Measurements from ENCODE around the gene RPL23. TPM values are rescaled to one million over a fixed set of nuclear protein-coding genes. Genes with fewer than 3 reads are reported as not detected.

Gene RPL23
- total and polyA plus RNA-seq, 10 of the 15 experiments (the other 5 are each of a cell fraction or from before 2014, with no cell fraction given): 2,200 to 4,821 (median 3,043) TPM

- TF ChIP-seq CTCF (IDR thresholded peaks at IDR 0.05 in 2 of 3, conservative IDR thresholded peaks at IDR 0.05 in 1 of 3; ENCODE audit: control insufficient read depth in 2 of 3, extremely low read depth in 1 of 3, insufficient read depth in 1 of 3, low read depth in 3 of 3, low read length in 3 of 3) (0 out of 6 replicates have a peak, but pooled peaks of 1 of the 3 experiments have one; percentile 20), HSF1 (IDR thresholded peaks at IDR 0.05; ENCODE audit: low read depth, low read length) (no peak)
Measured at GRCh38 chr17:38883592-38884526, 30.3 kb upstream of the RPL23 start (continued).

DNA sequence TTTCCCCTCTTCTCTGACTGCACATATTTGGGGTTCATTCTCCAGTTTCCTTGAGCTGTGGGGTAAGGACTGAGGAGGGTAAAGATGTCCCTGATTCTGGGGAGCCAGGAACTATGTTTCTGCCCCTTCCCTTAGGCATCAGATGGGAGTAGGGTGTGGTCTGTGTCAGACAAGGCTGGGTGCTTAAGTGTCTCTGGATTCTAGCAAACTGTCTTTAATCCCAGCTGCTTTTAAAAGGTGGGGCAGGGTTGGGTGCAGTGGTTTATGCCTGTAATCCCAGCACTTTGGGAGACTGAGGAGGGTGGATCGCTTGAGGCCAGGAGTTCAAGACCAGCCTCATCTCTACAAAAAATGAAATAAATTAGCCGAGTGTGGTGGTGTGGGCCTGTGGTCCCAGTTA, 29.3 kb upstream of the RPL23 start:
- in situ Hi-C loops (cut with MboI) (no loop called here), intact Hi-C loops (cut with micrococcal nuclease; ENCODE audit: unreplicated experiment) (no loop called here)
- POLR2A ChIA-PET: interaction anchor here (0.5 to 0.6 kb wide), 2 partner anchors 55 to 635 kb away, joined by 3 to 7 read pairs; no protein-coding TSS in a partner anchor
- FAIRE-seq: no peak
- SMC1A ChIA-PET (ENCODE audit: uncharacterized antibody, unreplicated experiment): interaction anchor here (1.2 to 3.2 kb wide), 3 partner anchors 10 to 15 kb away, joined by 3 to 7 read pairs (median 7); no protein-coding TSS in a partner anchor
- ATAC-seq: no peak
- Histone ChIP-seq H3K9ac (ENCODE audit: control insufficient read depth, insufficient read depth, low read length) (no peak overlapping the region), H4K20me1 (ENCODE audit: control insufficient read depth, insufficient read depth) (peaks cover 5% of the 10 kb centered on the region; the same call in 1 of the 2 replicates), H3K4me3 (no peak overlapping the region), H2AFZ (ENCODE audit: control insufficient read depth, low read depth, low read length) (no peak overlapping the region), H3K9me3 (replicated peaks; ENCODE audit: control insufficient read depth, insufficient read depth, low read length) (no peaks in the 10 kb centered on the region), H3K36me3 (ENCODE audit: control insufficient read depth in 2 of 2, insufficient read depth in 2 of 2, low read length in 1 of 2) (peaks cover 33 to 52% of the 10 kb centered on the region in 2 experiments; a peak in 3 of 4 replicates), H3K27me3 (replicated peaks in 1 of 2; ENCODE audit: control insufficient read depth in 2 of 2, insufficient read depth in 2 of 2, low read length in 1 of 2) (no peaks in the 10 kb centered on the region), H3K79me2 (ENCODE audit: control insufficient read depth, insufficient read depth, low read length) (peaks cover 37% of the 10 kb centered on the region), H3K4me1 (ENCODE audit: control insufficient read depth, insufficient read depth, low read length) (peaks cover 31% of the 10 kb centered on the region), H3K27ac (ENCODE audit: control insufficient read depth, insufficient read depth) (peak overlapping the region; percentile 55), H3K4me2 (ENCODE audit: control insufficient read depth, insufficient read depth) (peak overlapping the region; percentile 48)
- CTCF ChIA-PET: interaction anchor here (1.3 to 4.0 kb wide), 2 partner anchors 13 to 44 kb away, joined by 4 to 27 read pairs; partner anchors contain the start of gene LASP1
- WGBS (ENCODE audit: insufficient coverage, insufficient replicate concordance, low lambda C conversion rate, missing lambda C conversion rate): 75% methylated on average over 2 of the region's 2 CpGs
- no TSS peak for BruUV-seq (replicated peaks)
- no peak for DNase-seq (ENCODE audit: low read depth, low spot score)
- RAD21 ChIA-PET (ENCODE audit: unreplicated experiment): interaction anchor here (1.1 kb wide), 1 partner anchor 100 kb away, joined by 3 read pairs; no protein-coding TSS in a partner anchor
- TF ChIP-seq POU2F2 (IDR thresholded peaks at IDR 0.05; ENCODE audit: borderline replicate concordance, low read depth, low read length): no peak
- TF ChIP-seq TAF1 (IDR thresholded peaks at IDR 0.05; ENCODE audit: borderline replicate concordance, low read depth, low read length): no peak
- no peak for TF ChIP-seq RELA (IDR thresholded peaks at IDR 0.05; ENCODE audit: borderline replicate concordance, partially characterized antibody)
- TF ChIP-seq NRF1 (conservative IDR thresholded peaks at IDR 0.05; ENCODE audit: low read depth, low read length): no peak
- no peak for TF ChIP-seq NFXL1 (IDR thresholded peaks at IDR 0.05; ENCODE audit: borderline replicate concordance)
- TF ChIP-seq FOXM1 (IDR thresholded peaks at IDR 0.05; ENCODE audit: low read depth, low read length): no peak
- TF ChIP-seq, protein P1, sequence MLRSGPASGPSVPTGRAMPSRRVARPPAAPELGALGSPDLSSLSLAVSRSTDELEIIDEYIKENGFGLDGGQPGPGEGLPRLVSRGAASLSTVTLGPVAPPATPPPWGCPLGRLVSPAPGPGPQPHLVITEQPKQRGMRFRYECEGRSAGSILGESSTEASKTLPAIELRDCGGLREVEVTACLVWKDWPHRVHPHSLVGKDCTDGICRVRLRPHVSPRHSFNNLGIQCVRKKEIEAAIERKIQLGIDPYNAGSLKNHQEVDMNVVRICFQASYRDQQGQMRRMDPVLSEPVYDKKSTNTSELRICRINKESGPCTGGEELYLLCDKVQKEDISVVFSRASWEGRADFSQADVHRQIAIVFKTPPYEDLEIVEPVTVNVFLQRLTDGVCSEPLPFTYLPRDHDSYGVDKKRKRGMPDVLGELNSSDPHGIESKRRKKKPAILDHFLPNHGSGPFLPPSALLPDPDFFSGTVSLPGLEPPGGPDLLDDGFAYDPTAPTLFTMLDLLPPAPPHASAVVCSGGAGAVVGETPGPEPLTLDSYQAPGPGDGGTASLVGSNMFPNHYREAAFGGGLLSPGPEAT (IDR thresholded peaks at IDR 0.05; ENCODE audit: low read depth): no peak
- no peak for TF ChIP-seq ZBED1 (IDR thresholded peaks at IDR 0.05; ENCODE audit: borderline replicate concordance)
- no peak for TF ChIP-seq ZNF384 (IDR thresholded peaks at IDR 0.05; ENCODE audit: borderline replicate concordance, low read depth, low read length)
- TF ChIP-seq YY1 (IDR thresholded peaks at IDR 0.05; ENCODE audit: low read depth, low read length): no peak
- TF ChIP-seq, protein P2, sequence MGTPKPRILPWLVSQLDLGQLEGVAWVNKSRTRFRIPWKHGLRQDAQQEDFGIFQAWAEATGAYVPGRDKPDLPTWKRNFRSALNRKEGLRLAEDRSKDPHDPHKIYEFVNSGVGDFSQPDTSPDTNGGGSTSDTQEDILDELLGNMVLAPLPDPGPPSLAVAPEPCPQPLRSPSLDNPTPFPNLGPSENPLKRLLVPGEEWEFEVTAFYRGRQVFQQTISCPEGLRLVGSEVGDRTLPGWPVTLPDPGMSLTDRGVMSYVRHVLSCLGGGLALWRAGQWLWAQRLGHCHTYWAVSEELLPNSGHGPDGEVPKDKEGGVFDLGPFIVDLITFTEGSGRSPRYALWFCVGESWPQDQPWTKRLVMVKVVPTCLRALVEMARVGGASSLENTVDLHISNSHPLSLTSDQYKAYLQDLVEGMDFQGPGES (IDR thresholded peaks at IDR 0.05): no peak
- TF ChIP-seq CREB1 (IDR thresholded peaks at IDR 0.05; ENCODE audit: low read depth): no peak

Measured in GM12878 (cell line).